Measurements from ENCODE around the gene GSAP. TPM values are rescaled to one million over a fixed set of nuclear protein-coding genes. Genes with fewer than 3 reads are reported as not detected.

Gene GSAP
- total and polyA plus RNA-seq, 2 of the 4 experiments (the other 2 are of a cell fraction), result 1.6 to 1.8 TPM

DNA sequence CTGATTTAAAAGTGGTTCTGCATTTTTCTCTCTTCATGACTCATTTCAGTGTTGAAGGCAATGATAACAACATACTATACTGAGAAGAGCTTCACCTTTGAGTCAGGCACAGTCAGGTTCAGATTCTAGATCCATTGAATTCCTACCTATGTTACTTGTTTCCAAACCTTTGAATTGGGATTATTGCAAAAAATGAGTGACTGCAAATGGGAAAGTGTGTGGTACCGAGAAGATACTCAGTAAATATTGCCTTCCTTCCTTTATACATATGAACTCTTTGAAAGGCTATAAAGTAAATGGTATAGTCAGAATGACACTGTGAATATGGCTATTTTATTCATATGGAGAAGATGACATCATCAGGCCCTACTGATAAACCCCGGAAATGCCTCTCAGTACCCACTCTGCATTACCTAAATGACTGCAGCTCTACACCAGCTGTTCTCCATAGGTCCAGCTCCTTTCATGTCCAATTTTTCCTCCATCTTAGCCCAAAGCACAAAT, 149.8 kb downstream of the GSAP start:
- peak; percentile 70 for ATAC-seq (ENCODE audit: low read depth)
- Histone ChIP-seq H3K4ac (ENCODE audit: low read depth, low read length) (peak overlapping the region; percentile 4; the same call in 1 of the 2 replicates), H3K14ac (replicated peaks; ENCODE audit: low read depth, low read length) (no peak overlapping the region), H2AK5ac (ENCODE audit: low read depth, low read length) (no peak overlapping the region), H3K36me3 (ENCODE audit: control insufficient read depth, insufficient read depth, low read length) (peaks cover 1% of the 10 kb centered on the region; the same call in 1 of the 2 replicates), H4K5ac (ENCODE audit: low read depth, low read length) (peak overlapping the region; percentile 74; the same call in 1 of the 2 replicates), H3K27me3 (ENCODE audit: control insufficient read depth, insufficient read depth, low read length) (no peaks in the 10 kb centered on the region), H3K9me1 (ENCODE audit: insufficient read depth, low read length) (no peaks in the 10 kb centered on the region), H3K18ac (ENCODE audit: low read depth, low read length) (peak overlapping the region; percentile 3; the same call in 1 of the 2 replicates), H2BK120ac (ENCODE audit: low read depth, low read length) (peak overlapping the region; percentile 38; the same call in 1 of the 2 replicates), H4K20me1 (ENCODE audit: insufficient read depth, low read length) (no peaks in the 10 kb centered on the region), H3K23ac (ENCODE audit: low read depth, low read length) (no peak overlapping the region), H3K79me1 (ENCODE audit: low read depth in 1 of 2, low read length in 2 of 2) (no peaks in the 10 kb centered on the region), H3K9me3 (ENCODE audit: control insufficient read depth, insufficient read depth, low read length) (no peaks in the 10 kb centered on the region), H4K91ac (ENCODE audit: insufficient read depth, low read depth, low read length) (no peak overlapping the region), H2BK5ac (ENCODE audit: low read depth, low read length, poor library complexity, severe bottlenecking) (no peak overlapping the region), H3K4me3 (ENCODE audit: insufficient read depth, low read depth, low read length) (no peak overlapping the region), H3K56ac (ENCODE audit: extremely low read depth, insufficient read depth, low read length) (no peak overlapping the region), H2AK9ac (replicated peaks; ENCODE audit: low read depth, low read length, poor library complexity) (no peak overlapping the region), H2BK20ac (ENCODE audit: low read depth, low read length) (peak overlapping the region; percentile 6; the same call in 1 of the 2 replicates), H4K8ac (ENCODE audit: low read depth in 2 of 2, low read length in 2 of 2) (no peak overlapping the region), H3K4me2 (ENCODE audit: low read depth, low read length) (no peak overlapping the region), H2BK15ac (ENCODE audit: low read depth, low read length) (no peak overlapping the region; the same call in 2 of the 3 replicates), H2AFZ (replicated peaks; ENCODE audit: low read length, poor library complexity) (no peak overlapping the region), H3K9ac (ENCODE audit: low read depth, low read length) (no peak overlapping the region), H3K27ac (ENCODE audit: insufficient read depth, low read length) (no peak overlapping the region), H3K4me1 (ENCODE audit: control insufficient read depth, insufficient read depth, low read length) (peaks cover 18% of the 10 kb centered on the region)
- in situ Hi-C loops (cut with MboI; ENCODE audit: low sequenced_read_pairs), result no loop called here
- WGBS, 2 experiments (ENCODE audit: extremely low coverage in 2 of 2, insufficient read length in 1 of 2), result 80% methylated on average over 1 of the region's 2 CpGs; no CpG with 5 or more reads in 1 of the 2 experiments
- BruUV-seq (replicated peaks), result no TSS peak
- intact Hi-C loops (cut with micrococcal nuclease), result no loop called here
- DNase-seq, result peak; percentile 47
- ChIA-PET POLR2A (ENCODE audit: unreplicated experiment) (no interaction called here), CTCF (no interaction called here)
- TF ChIP-seq, protein P1, sequence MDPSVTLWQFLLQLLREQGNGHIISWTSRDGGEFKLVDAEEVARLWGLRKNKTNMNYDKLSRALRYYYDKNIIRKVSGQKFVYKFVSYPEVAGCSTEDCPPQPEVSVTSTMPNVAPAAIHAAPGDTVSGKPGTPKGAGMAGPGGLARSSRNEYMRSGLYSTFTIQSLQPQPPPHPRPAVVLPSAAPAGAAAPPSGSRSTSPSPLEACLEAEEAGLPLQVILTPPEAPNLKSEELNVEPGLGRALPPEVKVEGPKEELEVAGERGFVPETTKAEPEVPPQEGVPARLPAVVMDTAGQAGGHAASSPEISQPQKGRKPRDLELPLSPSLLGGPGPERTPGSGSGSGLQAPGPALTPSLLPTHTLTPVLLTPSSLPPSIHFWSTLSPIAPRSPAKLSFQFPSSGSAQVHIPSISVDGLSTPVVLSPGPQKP (IDR thresholded peaks at IDR 0.05; ENCODE audit: borderline replicate concordance, low read depth, low read length), result no peak
- TF ChIP-seq MAFK (IDR thresholded peaks at IDR 0.05; ENCODE audit: low read depth, low read length) (no peak), RFX5 (IDR thresholded peaks at IDR 0.05; ENCODE audit: low read depth, low read length) (no peak), POLR2A (IDR thresholded peaks at IDR 0.05; ENCODE audit: low read depth, low read length) (no peak), MAZ (IDR thresholded peaks at IDR 0.05; ENCODE audit: borderline replicate concordance, low read depth, low read length) (no peak), RCOR1 (IDR thresholded peaks at IDR 0.05; ENCODE audit: insufficient replicate concordance, low read length) (no peak), SMC3 (IDR thresholded peaks at IDR 0.05; ENCODE audit: low read depth, low read length) (no peak), CHD1 (IDR thresholded peaks at IDR 0.05; ENCODE audit: low read depth, low read length) (no peak), CEBPB (IDR thresholded peaks at IDR 0.05; ENCODE audit: low read depth, low read length) (no peak), BHLHE40 (IDR thresholded peaks at IDR 0.05; ENCODE audit: low read depth, low read length) (no peak), RAD21 (IDR thresholded peaks at IDR 0.05; ENCODE audit: low read length) (no peak), FOS (IDR thresholded peaks at IDR 0.05; ENCODE audit: low read depth, low read length) (no peak), MXI1 (IDR thresholded peaks at IDR 0.05; ENCODE audit: borderline replicate concordance, low read depth, low read length) (no peak), NFE2L2 (IDR thresholded peaks at IDR 0.05; ENCODE audit: low read depth, low read length) (no peak)
- TF ChIP-seq, protein P2, sequence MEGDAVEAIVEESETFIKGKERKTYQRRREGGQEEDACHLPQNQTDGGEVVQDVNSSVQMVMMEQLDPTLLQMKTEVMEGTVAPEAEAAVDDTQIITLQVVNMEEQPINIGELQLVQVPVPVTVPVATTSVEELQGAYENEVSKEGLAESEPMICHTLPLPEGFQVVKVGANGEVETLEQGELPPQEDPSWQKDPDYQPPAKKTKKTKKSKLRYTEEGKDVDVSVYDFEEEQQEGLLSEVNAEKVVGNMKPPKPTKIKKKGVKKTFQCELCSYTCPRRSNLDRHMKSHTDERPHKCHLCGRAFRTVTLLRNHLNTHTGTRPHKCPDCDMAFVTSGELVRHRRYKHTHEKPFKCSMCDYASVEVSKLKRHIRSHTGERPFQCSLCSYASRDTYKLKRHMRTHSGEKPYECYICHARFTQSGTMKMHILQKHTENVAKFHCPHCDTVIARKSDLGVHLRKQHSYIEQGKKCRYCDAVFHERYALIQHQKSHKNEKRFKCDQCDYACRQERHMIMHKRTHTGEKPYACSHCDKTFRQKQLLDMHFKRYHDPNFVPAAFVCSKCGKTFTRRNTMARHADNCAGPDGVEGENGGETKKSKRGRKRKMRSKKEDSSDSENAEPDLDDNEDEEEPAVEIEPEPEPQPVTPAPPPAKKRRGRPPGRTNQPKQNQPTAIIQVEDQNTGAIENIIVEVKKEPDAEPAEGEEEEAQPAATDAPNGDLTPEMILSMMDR (conservative IDR thresholded peaks at IDR 0.05; ENCODE audit: low read depth, low read length), result no peak
- TF ChIP-seq, protein P3, sequence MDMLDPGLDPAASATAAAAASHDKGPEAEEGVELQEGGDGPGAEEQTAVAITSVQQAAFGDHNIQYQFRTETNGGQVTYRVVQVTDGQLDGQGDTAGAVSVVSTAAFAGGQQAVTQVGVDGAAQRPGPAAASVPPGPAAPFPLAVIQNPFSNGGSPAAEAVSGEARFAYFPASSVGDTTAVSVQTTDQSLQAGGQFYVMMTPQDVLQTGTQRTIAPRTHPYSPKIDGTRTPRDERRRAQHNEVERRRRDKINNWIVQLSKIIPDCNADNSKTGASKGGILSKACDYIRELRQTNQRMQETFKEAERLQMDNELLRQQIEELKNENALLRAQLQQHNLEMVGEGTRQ (IDR thresholded peaks at IDR 0.05; ENCODE audit: low read depth, low read length), result no peak
- dilution Hi-C loops (cut with HindIII; ENCODE audit: low sequenced_read_pairs, unreplicated experiment), result no loop called here

All from IMR-90 (cell line).